Esophagus muscularis mucosa (tissue), 3 donors: ENCODE measurements around the gene DSTN.

Experiments
- POLR2A ChIP-seq: fragments of 450-650 bp; IDR thresholded peaks from one replicate; pipeline ENCODE4 v1.6.1; 2017; ENCODE audit warnings: antibody characterized with exemption, moderate library complexity, mild to moderate bottlenecking, low read depth
- TF ChIP-seq, protein P1 (sequence below), 3 experiments: fragments of 200-600 bp in 2 of 3; fragments of 450-650 bp in 1 of 3; sonication (generic) in 2 of 3; IDR thresholded peaks; one replicate each; pipeline ENCODE4 v1.5.1; 2017 to 2019; ENCODE audit warnings: antibody characterized with exemption in 3 of 3, mild to moderate bottlenecking in 2 of 3, moderate library complexity in 1 of 3

GRCh38 chr20:17529586-17529985 is 40.3 kb upstream of the DSTN start:
- TF ChIP-seq POLR2A: no peak
- TF ChIP-seq, protein P1, sequence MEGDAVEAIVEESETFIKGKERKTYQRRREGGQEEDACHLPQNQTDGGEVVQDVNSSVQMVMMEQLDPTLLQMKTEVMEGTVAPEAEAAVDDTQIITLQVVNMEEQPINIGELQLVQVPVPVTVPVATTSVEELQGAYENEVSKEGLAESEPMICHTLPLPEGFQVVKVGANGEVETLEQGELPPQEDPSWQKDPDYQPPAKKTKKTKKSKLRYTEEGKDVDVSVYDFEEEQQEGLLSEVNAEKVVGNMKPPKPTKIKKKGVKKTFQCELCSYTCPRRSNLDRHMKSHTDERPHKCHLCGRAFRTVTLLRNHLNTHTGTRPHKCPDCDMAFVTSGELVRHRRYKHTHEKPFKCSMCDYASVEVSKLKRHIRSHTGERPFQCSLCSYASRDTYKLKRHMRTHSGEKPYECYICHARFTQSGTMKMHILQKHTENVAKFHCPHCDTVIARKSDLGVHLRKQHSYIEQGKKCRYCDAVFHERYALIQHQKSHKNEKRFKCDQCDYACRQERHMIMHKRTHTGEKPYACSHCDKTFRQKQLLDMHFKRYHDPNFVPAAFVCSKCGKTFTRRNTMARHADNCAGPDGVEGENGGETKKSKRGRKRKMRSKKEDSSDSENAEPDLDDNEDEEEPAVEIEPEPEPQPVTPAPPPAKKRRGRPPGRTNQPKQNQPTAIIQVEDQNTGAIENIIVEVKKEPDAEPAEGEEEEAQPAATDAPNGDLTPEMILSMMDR (IDR thresholded peaks at IDR 0.05): no peak
